H1 (cell line): ENCODE measurements around the gene SMPD2. TPM values are rescaled to one million over a fixed set of nuclear protein-coding genes. Genes with fewer than 3 reads are reported as not detected.

ENCODE experiments used
- CTCF ChIA-PET: fragments of 300-600 bp; sonication (Branson Sonifier 250); formaldehyde crosslinking; loops from one replicate; lab custom pipeline; 2021; ENCODE audit not compliant: partially characterized antibody; lab: Charles Lee
- POLR2A ChIA-PET: fragments of 300-600 bp; sonication (Branson Sonifier 250); formaldehyde crosslinking; loops from one replicate; lab custom pipeline; 2021; ENCODE audit warnings: inconsistent platforms; ENCODE audit not compliant: partially characterized antibody; lab: Charles Lee
- DNase-seq, 2 experiments: peaks; one replicate each; pipeline versions ENCODE4 v3.0.0 to v3.0.0-alpha.2; 2010 to 2022; ENCODE audit warnings: low spot score in 2 of 2, low read depth in 1 of 2, mixed read lengths in 1 of 2
- FAIRE-seq: peaks from 2 replicates; lab custom pipeline; 2011; peaks lifted over from hg19 to GRCh38; lab: Jason Lieb, UNC
- H2AFZ ChIP-seq: 2 replicates; pipeline ENCODE4 v1.8.1; 2012; ENCODE audit warnings: low read length, inconsistent platforms
- H2AK5ac ChIP-seq: 2 replicates; pipeline ENCODE4 v1.6.1; 2013; ENCODE audit warnings: low read depth, low read length
- H2BK120ac ChIP-seq: replicated peaks from 2 replicates; pipeline ENCODE3; 2013; ENCODE audit warnings: low read depth, low read length, inconsistent platforms
- H2BK12ac ChIP-seq: 2 replicates; pipeline ENCODE4 v1.6.1; 2013; ENCODE audit warnings: low read depth, low read length
- H2BK15ac ChIP-seq: 2 replicates; pipeline ENCODE4 v1.6.1; 2013; ENCODE audit warnings: low read length
- H2BK20ac ChIP-seq: 2 replicates; pipeline ENCODE4 v1.6.1; 2013; ENCODE audit warnings: low read length
- H2BK5ac ChIP-seq: 2 replicates; pipeline ENCODE4 v1.6.1; 2013; ENCODE audit warnings: low read depth, low read length
- H3K14ac ChIP-seq: 2 replicates; pipeline ENCODE4 v1.6.1; 2013; ENCODE audit warnings: inconsistent platforms; ENCODE audit not compliant: insufficient read length
- H3K18ac ChIP-seq: 2 replicates; pipeline ENCODE4 v1.6.1; 2013; ENCODE audit warnings: low read length; ENCODE audit errors: extremely low read depth
- H3K23ac ChIP-seq: 2 replicates; pipeline ENCODE4 v1.6.1; 2013; ENCODE audit warnings: inconsistent platforms; ENCODE audit not compliant: insufficient read length
- H3K23me2 ChIP-seq: 2 replicates; pipeline ENCODE4 v1.6.1; 2013; ENCODE audit warnings: low read depth, low read length
- H3K27ac ChIP-seq: 2 replicates; pipeline ENCODE4 v1.6.1; 2011; ENCODE audit warnings: low read depth, low read length, inconsistent platforms
- H3K27me3 ChIP-seq, 4 experiments: replicated peaks in 1 of 4; 1 replicate in 1 of 4; 2 replicates in 3 of 4; pipeline versions ENCODE4 v1.6.1 to v1.8.1; 2011 to 2013; ENCODE audit warnings: low read length in 3 of 4, mild to moderate bottlenecking in 3 of 4, inconsistent platforms in 2 of 4, mixed read lengths in 2 of 4, moderate library complexity in 1 of 4; ENCODE audit not compliant: control insufficient read depth in 3 of 4, insufficient read depth in 3 of 4; ENCODE audit errors: extremely low read depth in 1 of 4
- H3K36me3 ChIP-seq, 4 experiments: 2 replicates each; pipeline versions ENCODE4 v1.6.1 to v1.8.1; 2011 to 2013; ENCODE audit warnings: mild to moderate bottlenecking in 4 of 4, low read length in 3 of 4, moderate library complexity in 2 of 4, control low read depth in 1 of 4, inconsistent platforms in 1 of 4; ENCODE audit not compliant: insufficient read depth in 4 of 4, control insufficient read depth in 2 of 4
- H3K4ac ChIP-seq: replicated peaks from 2 replicates; pipeline ENCODE3; 2013; ENCODE audit warnings: low read length, low read depth, mixed read lengths, inconsistent platforms; ENCODE audit not compliant: insufficient read length
- H3K4me1 ChIP-seq, 4 experiments: replicated peaks in 1 of 4; 1 replicate in 1 of 4; 2 replicates in 3 of 4; pipeline versions ENCODE4 v1.6.1 to v1.8.1; 2011 to 2013; ENCODE audit warnings: low read length in 3 of 4, inconsistent platforms in 2 of 4, mixed read lengths in 1 of 4; ENCODE audit not compliant: insufficient read depth in 4 of 4, control insufficient read depth in 3 of 4
- H3K4me2 ChIP-seq, 2 experiments: 2 replicates each; pipeline versions ENCODE4 v1.6.1 to v1.8.1; 2011 to 2013; ENCODE audit warnings: low read depth in 2 of 2, low read length in 2 of 2, control low read depth in 1 of 2, inconsistent platforms in 1 of 2, mild to moderate bottlenecking in 1 of 2; ENCODE audit not compliant: insufficient read depth in 1 of 2
- H3K4me3 ChIP-seq, 4 experiments: fragments of 200-600, 300-600 bp in 1 of 4; sonication (generic), shearing (Covaris generic), sonication (Bioruptor Twin) in 1 of 4; 2 replicates each; pipeline versions ENCODE4 v1.5.1 to v1.8.1; 2011 to 2016; ENCODE audit warnings: low read length in 4 of 4, low read depth in 3 of 4, control low read depth in 2 of 4, inconsistent platforms in 2 of 4, mild to moderate bottlenecking in 2 of 4, mixed read lengths in 1 of 4, moderate library complexity in 1 of 4; ENCODE audit not compliant: insufficient read depth in 2 of 4; ENCODE audit errors: extremely low read depth in 1 of 4
- H3K56ac ChIP-seq: replicated peaks from 2 replicates; pipeline ENCODE3; 2013; ENCODE audit warnings: low read depth, mild to moderate bottlenecking, mixed read lengths, low read length, inconsistent platforms; ENCODE audit not compliant: insufficient read length
- H3K79me1 ChIP-seq: 2 replicates; pipeline ENCODE4 v1.6.1; 2013; ENCODE audit warnings: low read depth, low read length, control low read depth
- H3K79me2 ChIP-seq, 2 experiments: 2 replicates each; pipeline versions ENCODE4 v1.6.1 to v1.8.1; 2012 to 2013; ENCODE audit warnings: low read length in 2 of 2, mild to moderate bottlenecking in 2 of 2, inconsistent platforms in 1 of 2; ENCODE audit not compliant: insufficient read depth in 2 of 2, control insufficient read depth in 1 of 2
- H3K9ac ChIP-seq, 4 experiments: replicated peaks in 1 of 4; 1 replicate in 1 of 4; 2 replicates in 3 of 4; pipeline versions ENCODE4 v1.6.1 to v1.8.1; 2011 to 2013; ENCODE audit warnings: low read depth in 3 of 4, low read length in 3 of 4, control low read depth in 2 of 4, mild to moderate bottlenecking in 2 of 4, moderate library complexity in 2 of 4, inconsistent platforms in 1 of 4; ENCODE audit errors: extremely low read depth in 1 of 4
- H3K9me3 ChIP-seq, 2 experiments: 2 replicates each; pipeline versions ENCODE4 v1.6.1 to v1.8.1; 2012 to 2013; ENCODE audit warnings: mild to moderate bottlenecking in 2 of 2, moderate library complexity in 2 of 2, control low read depth in 1 of 2, inconsistent platforms in 1 of 2, low read depth in 1 of 2, low read length in 1 of 2, mixed read lengths in 1 of 2; ENCODE audit not compliant: insufficient read depth in 2 of 2
- H4K20me1 ChIP-seq, 2 experiments: replicated peaks in 1 of 2; 2 replicates each; pipeline versions ENCODE3 to v1.8.1; 2011 to 2013; ENCODE audit warnings: inconsistent platforms in 2 of 2, low read length in 2 of 2, mild to moderate bottlenecking in 1 of 2; ENCODE audit not compliant: insufficient read depth in 2 of 2, control insufficient read depth in 1 of 2
- H4K5ac ChIP-seq: 2 replicates; pipeline ENCODE4 v1.6.1; 2013; ENCODE audit warnings: low read length, low read depth, mixed read lengths, inconsistent platforms; ENCODE audit not compliant: insufficient read length
- H4K8ac ChIP-seq: 2 replicates; pipeline ENCODE4 v1.8.0; 2013; ENCODE audit warnings: mild to moderate bottlenecking, moderate library complexity, low read length, inconsistent platforms; ENCODE audit not compliant: insufficient read depth; ENCODE audit errors: extremely low read depth
- H4K91ac ChIP-seq: replicated peaks from 2 replicates; pipeline ENCODE3; 2013; ENCODE audit warnings: low read length, mixed read lengths, inconsistent platforms; ENCODE audit not compliant: insufficient read length
- ASH2L ChIP-seq: fragments of 200-600, 300-600 bp; sonication (generic); IDR thresholded peaks from one replicate; pipeline ENCODE4 v1.7.1; 2017; ENCODE audit warnings: low read length
- BRCA1 ChIP-seq: IDR thresholded peaks from 2 replicates; pipeline ENCODE4 v1.6.1; 2012; ENCODE audit warnings: low read depth, low read length, improper control_type of control experiment
- CBX5 ChIP-seq: fragments of 300-800, 300-1000 bp; sonication (generic); IDR thresholded peaks from 2 replicates; pipeline ENCODE4 v1.7.1; 2016; ENCODE audit warnings: antibody characterized with exemption, low read length, low read depth
- HDAC2 ChIP-seq, 2 experiments: fragments of 300-600 bp in 1 of 2; sonication (generic) in 1 of 2; IDR thresholded peaks; 2 replicates each; pipeline ENCODE4 v1.6.1; 2011 to 2012; ENCODE audit warnings: low read depth in 2 of 2, low read length in 2 of 2, mild to moderate bottlenecking in 2 of 2, moderate library complexity in 2 of 2, borderline replicate concordance in 1 of 2, inconsistent platforms in 1 of 2
- HDAC6 ChIP-seq: IDR thresholded peaks from one replicate; pipeline ENCODE4 v1.7.1; 2012; ENCODE audit warnings: low read depth, mild to moderate bottlenecking, inconsistent platforms, low read length, moderate library complexity
- POU5F1 ChIP-seq: IDR thresholded peaks from 2 replicates; pipeline ENCODE4 v1.6.1; 2011; ENCODE audit warnings: low read depth, mild to moderate bottlenecking, low read length, moderate library complexity
- SP1 ChIP-seq: IDR thresholded peaks from 2 replicates; pipeline ENCODE4 v1.6.1; 2011; ENCODE audit warnings: low read depth, low read length
- SUZ12 ChIP-seq: fragments of 200-600 bp; sonication (generic); IDR thresholded peaks from 2 replicates; pipeline ENCODE4 v1.6.1; 2012; ENCODE audit warnings: mild to moderate bottlenecking, inconsistent platforms, low read length, moderate library complexity, mixed read lengths
- TCF12 ChIP-seq: IDR thresholded peaks from 2 replicates; pipeline ENCODE4 v1.6.1; 2011; ENCODE audit warnings: low read depth, mild to moderate bottlenecking, low read length
- WGBS, 2 experiments: shearing (Covaris generic) in 1 of 2; methylation state at CpG; one replicate each; pipeline versions ENCODE4 v1.1.6 to v1.1.7; 2013 to 2015; ENCODE audit warnings: low lambda C conversion rate in 2 of 2, mixed read lengths in 2 of 2, inconsistent platforms in 1 of 2, low coverage in 1 of 2, missing lambda C conversion rate in 1 of 2; ENCODE audit not compliant: insufficient replicate concordance in 2 of 2, insufficient coverage in 1 of 2, insufficient read length in 1 of 2; ENCODE audit errors: extremely low coverage in 1 of 2, missing lambda C conversion rate in 1 of 2; 5-methylcytosine and 5-hydroxymethylcytosine counted together
- polyA plus RNA-seq, 7 experiments: library from polyadenylated mRNA; depleted of rRNA in 3 of 7; stranded (reverse) in 5 of 7; unstranded in 2 of 7; fragments of >200 nt in 5 of 7; fragments of 200-250 nt in 2 of 7; gene quantifications; 1 replicate in 5 of 7; 2 replicates in 1 of 7; 4 replicates in 1 of 7; pipeline versions ENCODE4 v1.2.1 to v1.2.3, GENCODE V29; 2011 to 2013; ENCODE audit warnings: missing spikeins in 2 of 7, mixed read lengths in 2 of 7
- total RNA-seq: library from RNA; stranded (reverse); fragmentation: NEBNext Ultra II Directional; extraction: Animal tissue kit (Norgen Biotek cat#: 25700); gene quantifications from 2 replicates; pipeline ENCODE4 v1.2.1, GENCODE V29; 2021
- TF ChIP-seq, protein P1 (sequence below): IDR thresholded peaks from 2 replicates; pipeline ENCODE4 v1.6.1; 2011; ENCODE audit warnings: low read depth, mild to moderate bottlenecking, low read length; ENCODE audit not compliant: insufficient read depth

The SMPD2 gene
- total and polyA plus RNA-seq, 2 of the 8 experiments (the other 6 are each of a cell fraction or from before 2014, with no cell fraction given), result 11.5 to 17.2 TPM

GRCh38 chr6:109453594-109454495 lies 13.3 kb downstream of the SMPD2 start:
- Histone ChIP-seq H4K5ac (no peak overlapping the region), H3K4me1 (peaks cover 0 to 16% (median 10%) of the 10 kb centered on the region in 4 experiments; a peak in 6 of 7 replicates), H3K36me3 (peaks cover 0 to 20% (median 8%) of the 10 kb centered on the region in 4 experiments; a peak in 5 of 8 replicates), H2BK120ac (no peak overlapping the region), H3K23ac (no peak overlapping the region), H3K56ac (no peak overlapping the region), H2AFZ (no peak overlapping the region), H3K14ac (no peak overlapping the region), H3K79me2 (no peaks in the 10 kb centered on the region; a peak in 1 of 4 replicates), H2BK12ac (no peak overlapping the region), H3K18ac (no peak overlapping the region), H3K9me3 (no peaks in the 10 kb centered on the region), H3K23me2 (peaks cover 8% of the 10 kb centered on the region), H4K91ac (no peak overlapping the region), H4K20me1 (peaks cover 0 to 2% of the 10 kb centered on the region in 2 experiments), H2BK15ac (no peak overlapping the region; the same call in 1 of the 2 replicates), H2BK5ac (no peak overlapping the region), H3K27me3 (no peaks in the 10 kb centered on the region), H3K27ac (no peak overlapping the region), H3K4me2 (peak overlapping the region; percentile 86 to 87), H3K4me3 (peak overlapping the region; percentile 60 to 91 (median 84); a peak in 6 of 8 replicates), H4K8ac (peak overlapping the region; percentile 72; the same call in 1 of the 2 replicates), H2BK20ac (no peak overlapping the region), H3K79me1 (no peaks in the 10 kb centered on the region; the same call in 1 of the 2 replicates), H3K9ac (no peak overlapping the region), H3K4ac (no peak overlapping the region), H2AK5ac (peak overlapping the region; percentile 17; the same call in 1 of the 2 replicates)
- DNase-seq (no peak), FAIRE-seq (no peak)
- TF ChIP-seq ASH2L, result no peak
- TF ChIP-seq CBX5, result no peak
- TF ChIP-seq HDAC2 (IDR thresholded peaks at IDR 0.05; ENCODE audit: borderline replicate concordance in 1 of 2, low read depth in 2 of 2, low read length in 2 of 2), result no peak
- no peak for TF ChIP-seq TCF12
- no peak for TF ChIP-seq HDAC6
- no peak for TF ChIP-seq SP1
- TF ChIP-seq, protein P1, sequence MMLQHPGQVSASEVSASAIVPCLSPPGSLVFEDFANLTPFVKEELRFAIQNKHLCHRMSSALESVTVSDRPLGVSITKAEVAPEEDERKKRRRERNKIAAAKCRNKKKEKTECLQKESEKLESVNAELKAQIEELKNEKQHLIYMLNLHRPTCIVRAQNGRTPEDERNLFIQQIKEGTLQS, result no peak
- no peak for TF ChIP-seq SUZ12
- TF ChIP-seq POU5F1, result no peak
- no peak for TF ChIP-seq BRCA1
- CTCF ChIA-PET, result interaction anchor here (0.7 to 7.5 kb wide), 4 partner anchors 10 to 241 kb away, joined by 3 to 63 read pairs (median 4); partner anchors contain the start of genes PPIL6 and SMPD2
- 89% methylated on average over 16 of the region's 27 CpGs; no CpG with 5 or more reads in 1 of the 2 experiments for WGBS, 2 experiments
- POLR2A ChIA-PET, result interaction anchor here (7.5 kb wide), 1 partner anchor 12 kb away, joined by 85 read pairs; the partner anchor contains the start of genes PPIL6 and SMPD2
